ENCODE data around the gene LMTK3.
"Not testable (repeated sequence)": the region's sequence is repeated elsewhere in the genome, so short reads cannot be mapped to it uniquely, and the experiment has no call there.

DNA sequence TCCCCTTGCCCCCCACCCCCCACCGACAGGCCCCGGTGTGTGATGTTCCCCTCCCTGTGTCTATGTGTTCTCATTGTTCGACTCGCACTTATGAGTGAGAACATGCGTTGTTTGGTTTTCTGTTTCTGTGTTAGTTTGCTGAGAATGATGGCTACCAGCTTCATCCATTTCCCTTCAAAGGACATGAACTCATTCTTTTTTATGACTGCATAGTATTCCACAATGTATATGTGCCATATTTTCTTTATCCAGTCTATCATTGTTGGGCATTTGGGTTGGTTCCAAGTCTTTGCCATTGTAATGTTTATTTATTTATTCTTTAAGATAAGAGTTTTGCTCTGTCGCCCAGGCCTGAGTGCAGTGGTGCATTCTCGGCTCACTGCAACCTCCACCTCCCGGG is 26.4 kb upstream of the LMTK3 start:
- TF ChIP-seq POLR2A (IDR thresholded peaks at IDR 0.05; ENCODE audit: low read depth), result not testable (repeated sequence)
- TF ChIP-seq, protein P1, sequence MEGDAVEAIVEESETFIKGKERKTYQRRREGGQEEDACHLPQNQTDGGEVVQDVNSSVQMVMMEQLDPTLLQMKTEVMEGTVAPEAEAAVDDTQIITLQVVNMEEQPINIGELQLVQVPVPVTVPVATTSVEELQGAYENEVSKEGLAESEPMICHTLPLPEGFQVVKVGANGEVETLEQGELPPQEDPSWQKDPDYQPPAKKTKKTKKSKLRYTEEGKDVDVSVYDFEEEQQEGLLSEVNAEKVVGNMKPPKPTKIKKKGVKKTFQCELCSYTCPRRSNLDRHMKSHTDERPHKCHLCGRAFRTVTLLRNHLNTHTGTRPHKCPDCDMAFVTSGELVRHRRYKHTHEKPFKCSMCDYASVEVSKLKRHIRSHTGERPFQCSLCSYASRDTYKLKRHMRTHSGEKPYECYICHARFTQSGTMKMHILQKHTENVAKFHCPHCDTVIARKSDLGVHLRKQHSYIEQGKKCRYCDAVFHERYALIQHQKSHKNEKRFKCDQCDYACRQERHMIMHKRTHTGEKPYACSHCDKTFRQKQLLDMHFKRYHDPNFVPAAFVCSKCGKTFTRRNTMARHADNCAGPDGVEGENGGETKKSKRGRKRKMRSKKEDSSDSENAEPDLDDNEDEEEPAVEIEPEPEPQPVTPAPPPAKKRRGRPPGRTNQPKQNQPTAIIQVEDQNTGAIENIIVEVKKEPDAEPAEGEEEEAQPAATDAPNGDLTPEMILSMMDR (IDR thresholded peaks at IDR 0.05), result not testable (repeated sequence)
